Measurements from ENCODE around the gene FSD1.
"Not testable (repeated sequence)": the region's sequence is repeated elsewhere in the genome, so short reads cannot be mapped to it uniquely, and the experiment has no call there.

Gene FSD1

GRCh38 chr19:4346020-4346383 lies 41.6 kb downstream of the FSD1 start:
- no peak for DNase-seq

DNA sequence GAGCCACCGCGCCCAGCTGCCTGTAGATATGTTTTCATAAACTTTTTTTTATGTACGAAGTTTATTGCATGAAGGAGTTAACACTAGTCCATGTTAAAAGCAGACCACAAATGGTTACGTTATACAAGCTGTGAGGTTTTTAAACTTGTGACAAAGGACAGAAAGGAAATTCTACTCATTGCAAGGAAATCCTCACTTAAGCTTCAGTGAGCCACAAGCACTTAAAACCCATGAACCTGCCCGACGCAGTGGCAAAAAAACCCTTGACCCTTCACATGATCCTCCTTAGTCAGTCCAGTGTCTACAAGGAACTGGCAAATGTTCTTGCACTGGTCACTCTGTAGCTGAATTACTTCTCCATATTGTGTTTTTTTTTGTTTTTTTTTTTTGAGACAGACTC lies 43.1 kb downstream of the FSD1 start:
- DNase-seq: no peak

DNA sequence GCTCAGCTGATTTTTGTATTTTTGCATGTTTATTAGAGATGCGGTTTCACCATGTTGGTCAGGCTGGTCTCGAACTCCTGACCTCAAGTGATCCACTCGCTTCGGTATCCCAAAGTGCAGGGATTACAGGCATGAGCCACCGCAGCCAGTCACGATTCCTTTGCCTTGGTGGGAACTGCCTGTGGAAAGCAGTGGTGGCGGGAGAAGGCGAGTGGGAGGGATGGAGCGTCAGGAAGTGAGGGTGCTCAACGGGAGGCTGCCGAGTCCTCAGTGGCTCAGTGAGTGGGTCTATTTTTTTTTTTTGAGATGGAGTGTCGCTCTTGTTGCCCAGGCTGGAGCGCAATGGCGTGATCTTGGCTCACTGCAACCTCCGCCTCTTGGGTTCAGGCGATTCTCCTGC lies 44.8 kb downstream of the FSD1 start:
- DNase-seq: not testable (repeated sequence)

DNA sequence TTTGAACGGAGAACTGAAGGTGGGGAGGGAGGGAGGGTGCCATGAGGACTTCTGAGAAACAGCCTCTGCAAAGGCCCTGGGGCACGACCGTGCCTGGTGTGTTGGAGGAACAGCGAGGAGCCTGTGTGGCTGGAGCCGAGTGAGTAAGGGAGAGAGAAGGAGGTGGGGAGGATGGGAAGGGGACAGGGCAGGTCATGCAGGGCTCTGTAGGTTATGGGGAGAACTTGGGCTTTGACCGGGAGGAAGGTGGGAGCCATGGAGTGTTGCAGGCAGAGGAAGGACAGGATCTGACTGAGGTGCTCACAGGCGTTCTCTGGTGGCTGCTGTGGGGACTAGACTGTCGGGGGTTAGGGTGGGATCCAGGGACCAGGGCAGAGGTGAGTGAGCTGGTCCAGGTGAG lies 45.7 kb downstream of the FSD1 start:
- no peak for DNase-seq

- DNase-seq: no peak
Observed at GRCh38 chr19:4350726-4351125, 46.3 kb downstream of the FSD1 start.

DNA sequence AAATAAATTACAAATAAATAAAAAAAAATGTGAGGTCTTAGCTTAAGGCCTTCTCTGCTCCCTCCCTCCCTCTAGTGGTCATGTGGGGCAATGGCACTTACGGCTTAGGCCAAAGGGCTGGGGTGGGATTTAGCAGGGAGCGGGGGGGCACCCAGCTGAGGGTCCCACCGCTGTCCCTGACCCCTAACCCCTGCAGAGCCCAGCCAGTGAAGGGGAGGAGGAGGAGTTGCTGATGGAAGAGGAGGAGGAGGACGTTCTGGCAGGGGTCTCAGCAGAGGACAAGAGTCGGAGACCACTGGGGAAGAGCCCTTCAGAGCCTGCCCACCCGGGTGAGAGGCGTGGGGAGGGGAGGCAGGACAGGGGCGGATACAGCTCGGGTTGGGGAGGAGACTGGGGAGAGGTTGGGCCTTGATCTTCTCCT lies 48.3 kb downstream of the FSD1 start:
- DNase-seq: peak; percentile 54

DNA sequence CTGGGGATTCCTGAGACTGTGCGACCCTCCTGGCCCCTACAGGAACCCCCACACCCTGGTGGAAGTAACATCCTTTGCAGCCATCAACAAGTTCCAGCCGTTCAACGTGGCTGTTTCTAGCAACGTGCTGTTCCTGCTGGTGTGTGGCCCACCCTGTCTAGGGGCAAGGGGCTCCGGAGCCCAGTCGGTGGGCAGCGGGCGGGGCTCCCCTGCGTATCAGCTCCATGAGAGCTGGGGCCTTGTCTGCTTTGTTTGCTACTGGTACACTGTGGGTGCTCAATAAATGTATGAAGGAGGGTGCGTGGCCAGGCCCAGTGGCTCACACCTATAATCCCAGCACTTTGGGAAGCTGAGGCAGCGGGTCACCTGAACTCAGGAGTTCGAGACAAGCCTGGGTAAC lies 49.9 kb downstream of the FSD1 start:
- DNase-seq: no peak

- no peak for DNase-seq
Observed at GRCh38 chr19:4354897-4355296, 50.5 kb downstream of the FSD1 start.

GRCh38 chr19:4357095-4357797 lies 52.8 kb downstream of the FSD1 start:
- no peak for DNase-seq

DNA sequence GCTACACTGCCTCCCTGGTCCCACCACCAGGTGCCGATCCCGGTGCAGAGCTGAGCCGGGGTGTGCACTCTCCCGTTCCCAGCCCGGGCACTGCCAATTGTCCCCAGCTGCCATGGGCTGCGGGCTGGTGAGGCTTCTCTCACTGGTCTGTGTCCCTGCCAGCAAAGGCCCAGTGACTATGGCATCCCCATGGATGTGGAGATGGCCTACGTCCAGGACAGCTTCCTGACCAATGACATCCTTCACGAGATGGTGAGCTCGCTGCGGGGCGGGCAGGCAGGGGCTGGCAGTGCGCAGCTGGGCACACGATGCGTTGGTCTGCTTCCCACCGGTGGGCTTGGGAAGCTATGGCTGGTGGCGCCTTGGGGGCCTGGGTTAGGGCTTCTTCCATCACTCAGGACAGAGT lies 53.5 kb downstream of the FSD1 start:
- no peak for DNase-seq

- DNase-seq: no peak
Observed at GRCh38 chr19:4358709-4359626, 54.6 kb downstream of the FSD1 start.

- no peak for DNase-seq
Observed at GRCh38 chr19:4359627-4360000, 55.2 kb downstream of the FSD1 start.

GRCh38 chr19:4360081-4360569 lies 55.7 kb downstream of the FSD1 start:
- no peak for DNase-seq

DNA sequence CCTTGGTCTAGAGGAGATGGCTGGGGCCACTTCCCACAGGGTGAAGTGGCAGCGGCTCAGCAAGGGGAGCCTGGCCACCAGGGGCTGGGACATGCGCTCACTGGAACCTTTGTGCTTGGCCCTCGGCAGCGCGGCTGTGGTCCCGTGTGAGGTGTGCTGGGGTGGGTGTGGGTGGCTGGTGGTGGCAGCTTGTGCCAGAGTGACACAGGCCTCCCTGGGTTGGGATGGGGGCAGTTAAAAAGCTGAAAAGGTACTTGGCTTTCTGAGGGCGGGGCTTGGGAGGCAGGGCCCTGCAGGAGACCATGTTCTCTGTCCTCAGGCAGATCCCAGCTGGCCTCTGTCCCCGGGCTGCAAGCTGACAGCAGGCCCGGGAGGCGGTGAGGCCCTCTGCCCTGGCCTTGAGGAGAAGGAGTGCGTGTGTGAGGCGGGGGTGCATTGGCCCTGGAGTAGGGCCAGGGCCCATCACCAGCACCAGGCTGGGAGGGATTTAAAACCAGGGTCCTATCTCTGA lies 56.3 kb downstream of the FSD1 start:
- no peak for DNase-seq

GRCh38 chr19:4361152-4362046 lies 57.0 kb downstream of the FSD1 start:
- no peak for DNase-seq

DNA sequence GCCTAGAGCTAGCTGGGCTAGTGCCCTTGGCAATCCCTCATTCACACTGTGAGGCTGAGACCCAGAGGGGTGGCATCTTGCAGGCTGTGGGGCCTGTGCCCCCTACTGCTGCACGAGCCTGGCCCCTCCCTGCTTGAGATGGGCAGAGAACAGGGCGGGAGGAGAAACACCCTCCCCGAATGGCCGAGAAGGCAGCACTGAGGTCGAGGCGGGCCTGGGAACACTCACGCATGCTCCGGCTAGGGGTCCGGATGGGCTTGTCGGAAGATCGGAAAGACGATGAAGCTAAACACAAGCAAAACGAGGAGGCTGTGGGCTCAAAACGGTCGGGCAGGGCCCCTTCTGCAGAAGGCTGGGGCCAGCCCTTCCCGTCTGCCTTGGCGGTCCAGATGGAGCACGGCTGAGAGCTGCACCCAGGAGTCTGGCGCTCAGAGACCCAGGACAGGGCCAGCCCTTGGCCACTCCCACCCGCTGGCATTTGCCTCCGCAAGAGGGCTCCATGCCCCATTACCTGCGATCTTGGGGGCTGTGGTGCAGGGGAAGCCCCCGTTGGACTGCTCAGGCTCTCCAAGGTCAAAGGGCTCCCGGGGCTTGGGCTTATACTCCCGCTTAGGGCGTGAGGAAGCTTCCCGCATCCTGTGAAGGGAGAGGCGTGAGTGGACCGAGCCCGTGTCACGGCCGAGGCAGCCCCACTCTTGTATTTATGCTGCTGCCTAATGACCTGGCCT lies 57.9 kb downstream of the FSD1 start:
- no peak for DNase-seq

- no peak for DNase-seq
Observed at GRCh38 chr19:4362831-4363545, 58.6 kb downstream of the FSD1 start.

GRCh38 chr19:4363571-4364304 lies 59.3 kb downstream of the FSD1 start:
- no peak for DNase-seq

DNA sequence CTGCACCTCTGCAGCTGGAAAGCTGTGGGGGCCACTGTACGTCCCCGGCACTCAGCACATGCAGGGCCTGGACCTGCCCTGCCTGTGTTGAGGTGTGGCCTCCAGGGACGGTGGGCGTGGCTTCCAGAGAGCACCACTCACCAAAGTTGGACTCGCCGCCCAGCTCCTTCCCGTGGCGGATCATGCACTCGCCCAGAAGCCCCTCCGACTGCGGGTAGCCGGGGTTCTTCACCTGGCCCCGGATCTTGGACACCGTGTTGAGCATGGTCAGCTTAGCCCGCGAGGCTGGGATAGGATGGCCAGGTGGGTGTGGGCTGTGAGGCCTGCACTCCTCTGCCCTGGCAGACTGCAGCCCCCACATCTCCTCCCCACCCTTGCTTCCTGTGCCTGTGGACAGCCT lies 60.9 kb downstream of the FSD1 start:
- DNase-seq: no peak

DNA sequence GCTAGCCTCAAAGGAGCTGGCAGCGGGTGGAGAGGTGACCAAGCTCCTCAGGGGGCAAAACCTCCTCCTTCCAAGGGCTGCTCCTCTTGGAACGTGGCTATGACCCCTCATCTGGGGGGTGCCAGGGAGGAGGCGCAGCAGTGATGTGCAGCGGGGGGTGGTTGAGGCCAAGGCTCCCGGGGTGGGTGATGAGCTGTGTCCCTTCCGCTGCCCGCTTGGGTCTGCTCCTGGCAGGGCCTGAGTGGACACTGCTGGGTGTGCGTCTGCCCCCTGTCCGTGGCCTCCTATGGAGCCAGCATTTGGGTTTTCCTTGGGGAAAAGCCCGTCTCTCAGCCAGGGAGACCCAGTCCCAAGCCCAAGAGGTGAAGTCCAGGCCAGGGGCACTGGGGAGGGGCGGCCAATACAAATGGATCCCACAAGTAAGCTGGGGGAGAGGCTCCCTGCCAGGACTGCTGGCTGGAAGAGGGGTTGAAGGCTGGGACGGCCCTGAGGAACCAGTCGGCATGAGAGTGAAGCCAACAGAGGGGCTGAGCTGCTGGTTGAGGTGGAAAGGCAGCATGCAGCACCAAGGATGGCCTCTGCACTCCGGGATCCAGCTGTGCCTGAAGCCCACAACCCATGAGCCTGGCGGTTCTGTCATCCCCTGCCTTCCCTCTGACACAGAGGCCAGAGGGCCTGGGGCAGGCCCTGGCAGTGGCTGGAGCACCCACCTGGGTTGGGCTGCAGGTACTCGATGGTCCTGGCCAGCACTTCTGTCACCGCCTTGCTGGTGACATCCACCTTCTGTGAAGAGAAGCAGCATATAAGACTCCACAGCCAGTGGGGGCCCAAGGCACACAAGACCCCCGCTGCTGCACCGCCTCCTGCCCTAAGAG lies 61.6 kb downstream of the FSD1 start:
- DNase-seq: no peak

All from effector CD8-positive, alpha-beta T cell (primary cell).